H9 (cell line): ENCODE data around the gene ADH5. TPM values are rescaled to one million over a fixed set of nuclear protein-coding genes. Genes with fewer than 3 reads are reported as not detected.

Experiments
- DNase-seq: peaks from one replicate; pipeline ENCODE4 v3.0.0-alpha.2; 2017
- H2AFZ ChIP-seq: one replicate; pipeline ENCODE4 v1.6.1; 2013; ENCODE audit warnings: mild to moderate bottlenecking, low read length, control low read depth, moderate library complexity
- H2AK5ac ChIP-seq: 2 replicates; pipeline ENCODE4 v1.6.1; 2013; ENCODE audit warnings: low read length, control low read depth, mixed read lengths; ENCODE audit not compliant: insufficient read length
- H2BK120ac ChIP-seq: one replicate; pipeline ENCODE4 v1.6.1; 2013; ENCODE audit warnings: low read depth, mild to moderate bottlenecking, low read length, control low read depth, inconsistent platforms; ENCODE audit not compliant: poor library complexity, severe bottlenecking
- H2BK12ac ChIP-seq: 2 replicates; pipeline ENCODE4 v1.6.1; 2013; ENCODE audit warnings: low read length, control low read depth, mixed read lengths, low read depth; ENCODE audit not compliant: insufficient read length
- H2BK15ac ChIP-seq: 2 replicates; pipeline ENCODE4 v1.6.1; 2013; ENCODE audit warnings: low read depth, low read length, control low read depth
- H2BK20ac ChIP-seq: one replicate; pipeline ENCODE4 v1.6.1; 2013; ENCODE audit warnings: low read depth, mild to moderate bottlenecking, low read length, control low read depth, inconsistent platforms; ENCODE audit not compliant: poor library complexity, severe bottlenecking
- H2BK5ac ChIP-seq: 2 replicates; pipeline ENCODE4 v1.6.1; 2013; ENCODE audit warnings: low read length, control low read depth, mixed read lengths; ENCODE audit not compliant: insufficient read length
- H3K14ac ChIP-seq: 2 replicates; pipeline ENCODE4 v1.6.1; 2013; ENCODE audit warnings: low read length, control low read depth; ENCODE audit not compliant: insufficient read depth
- H3K18ac ChIP-seq: 2 replicates; pipeline ENCODE4 v1.6.1; 2013; ENCODE audit warnings: low read depth, mild to moderate bottlenecking, mixed read lengths, low read length, control low read depth; ENCODE audit not compliant: insufficient read length
- H3K23ac ChIP-seq: 2 replicates; pipeline ENCODE4 v1.6.1; 2013; ENCODE audit warnings: low read length, control low read depth, mixed read lengths, low read depth; ENCODE audit not compliant: insufficient read length
- H3K23me2 ChIP-seq: 2 replicates; pipeline ENCODE4 v1.6.1; 2013; ENCODE audit warnings: low read depth, mild to moderate bottlenecking, mixed read lengths, low read length, control low read depth; ENCODE audit not compliant: insufficient read length, poor library complexity, severe bottlenecking
- H3K27ac ChIP-seq: 2 replicates; pipeline ENCODE4 v1.5.1; 2013; ENCODE audit warnings: low read length, control low read depth, mixed read lengths, low read depth; ENCODE audit not compliant: insufficient read length
- H3K27me3 ChIP-seq: 2 replicates; pipeline ENCODE4 v1.6.1; 2013; ENCODE audit warnings: low read length, control low read depth, inconsistent platforms; ENCODE audit not compliant: insufficient read depth
- H3K4ac ChIP-seq: 2 replicates; pipeline ENCODE4 v1.6.1; 2013; ENCODE audit warnings: low read depth, mild to moderate bottlenecking, control low read depth, inconsistent platforms, low read length, moderate library complexity
- H3K4me1 ChIP-seq: 2 replicates; pipeline ENCODE4 v1.6.1; 2013; ENCODE audit warnings: low read length, control low read depth, inconsistent platforms; ENCODE audit not compliant: insufficient read depth
- H3K4me2 ChIP-seq: 2 replicates; pipeline ENCODE4 v1.6.1; 2013; ENCODE audit warnings: low read length, control low read depth, mixed read lengths; ENCODE audit not compliant: insufficient read length, insufficient read depth
- H3K56ac ChIP-seq: 2 replicates; pipeline ENCODE4 v1.6.1; 2013; ENCODE audit warnings: low read depth, mild to moderate bottlenecking, mixed read lengths, low read length, control low read depth; ENCODE audit not compliant: insufficient read length
- H3K79me1 ChIP-seq: 2 replicates; pipeline ENCODE4 v1.6.1; 2013; ENCODE audit warnings: low read depth, mild to moderate bottlenecking, moderate library complexity, low read length, control low read depth, inconsistent platforms; ENCODE audit not compliant: insufficient read depth, poor library complexity, severe bottlenecking
- H3K79me2 ChIP-seq: 2 replicates; pipeline ENCODE4 v1.6.1; 2013; ENCODE audit warnings: low read length, control low read depth, inconsistent platforms; ENCODE audit not compliant: insufficient read depth
- H3K9ac ChIP-seq: 2 replicates; pipeline ENCODE4 v1.6.1; 2013; ENCODE audit warnings: low read length, control low read depth, mixed read lengths; ENCODE audit not compliant: insufficient read length; ENCODE audit errors: extremely low read depth
- H3K9me3 ChIP-seq: one replicate; pipeline ENCODE4 v1.6.1; 2013; ENCODE audit warnings: low read depth, low read length, inconsistent platforms; ENCODE audit not compliant: control insufficient read depth
- H3T11ph ChIP-seq: one replicate; pipeline ENCODE4 v1.6.1; 2013; ENCODE audit warnings: mild to moderate bottlenecking, low read length, control low read depth, inconsistent platforms
- H4K20me1 ChIP-seq: one replicate; pipeline ENCODE4 v1.6.1; 2013; ENCODE audit not compliant: control insufficient read depth, insufficient read length, insufficient read depth
- H4K5ac ChIP-seq: 2 replicates; pipeline ENCODE4 v1.6.1; 2013; ENCODE audit warnings: low read depth, mild to moderate bottlenecking, mixed read lengths, low read length, control low read depth; ENCODE audit not compliant: insufficient read length
- H4K8ac ChIP-seq: replicated peaks from 2 replicates; pipeline ENCODE4 v1.6.1; 2013; ENCODE audit warnings: low read length, control low read depth, mixed read lengths, low read depth; ENCODE audit not compliant: insufficient read length
- H4K91ac ChIP-seq: 2 replicates; pipeline ENCODE4 v1.6.1; 2013; ENCODE audit warnings: low read depth, mild to moderate bottlenecking, moderate library complexity, mixed read lengths, low read length, control low read depth; ENCODE audit not compliant: insufficient read length
- H3K27ac Mint-ChIP-seq, 3 experiments: 2 replicates in 2 of 3; 3 replicates in 1 of 3; pipeline ENCODE4 v1.8.0; 2020 to 2021; ENCODE audit warnings: mixed read lengths in 3 of 3, mild to moderate bottlenecking in 1 of 3, moderate library complexity in 1 of 3
- H3K27me3 Mint-ChIP-seq: 2 replicates; pipeline ENCODE4 v1.8.0; 2021; ENCODE audit warnings: low read depth, mild to moderate bottlenecking, moderate library complexity, mixed read lengths
- H3K36me3 Mint-ChIP-seq, 3 experiments: 2 replicates in 2 of 3; 3 replicates in 1 of 3; pipeline ENCODE4 v1.8.0; 2020 to 2021; ENCODE audit warnings: low read depth in 3 of 3, mixed read lengths in 3 of 3; ENCODE audit not compliant: insufficient read depth in 1 of 3
- H3K4me1 Mint-ChIP-seq, 2 experiments: 2 replicates each; pipeline ENCODE4 v1.8.0; 2020; ENCODE audit warnings: mixed read lengths in 2 of 2
- H3K4me3 Mint-ChIP-seq, 2 experiments: 2 replicates in 1 of 2; 3 replicates in 1 of 2; pipeline ENCODE4 v1.8.0; 2020 to 2021; ENCODE audit warnings: mild to moderate bottlenecking in 2 of 2, mixed read lengths in 2 of 2, moderate library complexity in 1 of 2
- H3K9me3 Mint-ChIP-seq, 2 experiments: 2 replicates in 1 of 2; 3 replicates in 1 of 2; pipeline ENCODE4 v1.8.0; 2020; ENCODE audit warnings: mild to moderate bottlenecking in 2 of 2, mixed read lengths in 2 of 2, moderate library complexity in 1 of 2
- WGBS: extraction: QIAGEN DNeasy Blood & Tissue Kit; methylation state at CpG from one replicate; pipeline ENCODE4 v1.1.7; 2013; ENCODE audit warnings: missing lambda C conversion rate, low lambda C conversion rate, mixed read lengths; ENCODE audit not compliant: insufficient read length; ENCODE audit errors: extremely low coverage; 5-methylcytosine and 5-hydroxymethylcytosine counted together
- total RNA-seq: library from RNA; stranded (reverse); gene quantifications from 2 replicates; pipeline ENCODE4 v1.2.1, GENCODE V29; 2021
- TF ChIP-seq, protein P1 (sequence below): fragments of 200-600 bp; sonication (generic); conservative IDR thresholded peaks from 3 replicates; pipeline ENCODE4 v1.8.0; 2021; ENCODE audit warnings: antibody characterized with exemption, mild to moderate bottlenecking

The ADH5 gene
- total RNA-seq, 1 experiment from 2014 or later: 284 TPM

DNA sequence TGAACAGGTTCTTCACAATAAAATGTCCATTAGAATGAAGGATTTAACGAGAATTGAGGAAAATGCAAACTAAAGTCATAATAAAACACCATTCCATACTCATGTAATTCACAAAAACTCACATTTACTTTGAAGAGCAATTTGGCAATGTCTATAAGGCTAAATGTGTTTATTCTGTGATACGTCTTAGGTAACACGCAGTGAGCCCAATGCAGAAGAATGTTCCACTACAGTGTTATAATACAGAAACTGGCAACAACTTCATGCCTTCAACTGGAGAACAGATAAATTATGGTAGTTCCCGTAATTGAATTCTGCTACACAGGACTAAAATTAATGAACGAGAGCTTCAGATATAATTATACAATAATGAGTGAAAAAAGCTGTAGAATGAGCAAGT is 17.4 kb downstream of the ADH5 start:
- H3K36me3 Mint-ChIP-seq: peaks cover 31 to 58% (median 49%) of the 10 kb centered on the region in 3 experiments

More for the DNA sequence above, 17.4 kb downstream of the ADH5 start:
- no peak overlapping the region for H3K14ac ChIP-seq
- H3K4ac ChIP-seq: no peak overlapping the region
- no peak overlapping the region for H3K18ac ChIP-seq
- H3K27me3 Mint-ChIP-seq: no peaks in the 10 kb centered on the region
- H4K91ac ChIP-seq: no peak overlapping the region
- H3K9ac ChIP-seq: no peak overlapping the region
- H2AFZ ChIP-seq: no peak overlapping the region
- WGBS: no CpG with 5 or more reads among the region's 5 CpGs
- H3K79me1 ChIP-seq: no peaks in the 10 kb centered on the region
- H2AK5ac ChIP-seq: no peak overlapping the region
- H3T11ph ChIP-seq: no peak overlapping the region
- no peak overlapping the region for H4K5ac ChIP-seq
- no peak overlapping the region for H2BK120ac ChIP-seq
- H3K27ac Mint-ChIP-seq: no peak overlapping the region
- no peaks in the 10 kb centered on the region for H4K20me1 ChIP-seq
- H2BK5ac ChIP-seq: no peak overlapping the region
- H3K9me3 Mint-ChIP-seq: no peaks in the 10 kb centered on the region
- no peaks in the 10 kb centered on the region for H3K4me1 ChIP-seq
- H4K8ac ChIP-seq: no peak overlapping the region
- no peak overlapping the region for H2BK12ac ChIP-seq
- H3K23ac ChIP-seq: no peak overlapping the region
- no peak overlapping the region for H2BK15ac ChIP-seq
- no peaks in the 10 kb centered on the region for H3K9me3 ChIP-seq
- no peak overlapping the region for H2BK20ac ChIP-seq
- H3K4me3 Mint-ChIP-seq: no peak overlapping the region
- no peak overlapping the region for H3K27ac ChIP-seq
- TF ChIP-seq, protein P1, sequence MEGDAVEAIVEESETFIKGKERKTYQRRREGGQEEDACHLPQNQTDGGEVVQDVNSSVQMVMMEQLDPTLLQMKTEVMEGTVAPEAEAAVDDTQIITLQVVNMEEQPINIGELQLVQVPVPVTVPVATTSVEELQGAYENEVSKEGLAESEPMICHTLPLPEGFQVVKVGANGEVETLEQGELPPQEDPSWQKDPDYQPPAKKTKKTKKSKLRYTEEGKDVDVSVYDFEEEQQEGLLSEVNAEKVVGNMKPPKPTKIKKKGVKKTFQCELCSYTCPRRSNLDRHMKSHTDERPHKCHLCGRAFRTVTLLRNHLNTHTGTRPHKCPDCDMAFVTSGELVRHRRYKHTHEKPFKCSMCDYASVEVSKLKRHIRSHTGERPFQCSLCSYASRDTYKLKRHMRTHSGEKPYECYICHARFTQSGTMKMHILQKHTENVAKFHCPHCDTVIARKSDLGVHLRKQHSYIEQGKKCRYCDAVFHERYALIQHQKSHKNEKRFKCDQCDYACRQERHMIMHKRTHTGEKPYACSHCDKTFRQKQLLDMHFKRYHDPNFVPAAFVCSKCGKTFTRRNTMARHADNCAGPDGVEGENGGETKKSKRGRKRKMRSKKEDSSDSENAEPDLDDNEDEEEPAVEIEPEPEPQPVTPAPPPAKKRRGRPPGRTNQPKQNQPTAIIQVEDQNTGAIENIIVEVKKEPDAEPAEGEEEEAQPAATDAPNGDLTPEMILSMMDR: no peak
- H3K4me2 ChIP-seq: no peak overlapping the region
- H3K79me2 ChIP-seq: no peaks in the 10 kb centered on the region
- no peak for DNase-seq
- no peak overlapping the region for H3K56ac ChIP-seq
- no peaks in the 10 kb centered on the region for H3K23me2 ChIP-seq
- H3K27me3 ChIP-seq: no peaks in the 10 kb centered on the region
- H3K4me1 Mint-ChIP-seq: no peaks in the 10 kb centered on the region
